ENCODE measurements around the gene STRBP.

GRCh38 chr9:123090198-123090896 is 178.0 kb downstream of the STRBP start:
- TF ChIP-seq REST (IDR thresholded peaks at IDR 0.05; ENCODE audit: insufficient read depth in 1 of 2, low read depth in 2 of 2, low read length in 2 of 2) (no peak), TAF1 (IDR thresholded peaks at IDR 0.05; ENCODE audit: borderline replicate concordance, insufficient read depth, low read length) (no peak), POLR2AphosphoS5 (IDR thresholded peaks at IDR 0.05; ENCODE audit: low read depth, low read length) (no peak), SIN3A (IDR thresholded peaks at IDR 0.05; ENCODE audit: borderline replicate concordance, insufficient read depth, low read length) (no peak)

Measured in PFSK-1 (cell line).